ENCODE measurements around the gene DYRK1B.

DNA sequence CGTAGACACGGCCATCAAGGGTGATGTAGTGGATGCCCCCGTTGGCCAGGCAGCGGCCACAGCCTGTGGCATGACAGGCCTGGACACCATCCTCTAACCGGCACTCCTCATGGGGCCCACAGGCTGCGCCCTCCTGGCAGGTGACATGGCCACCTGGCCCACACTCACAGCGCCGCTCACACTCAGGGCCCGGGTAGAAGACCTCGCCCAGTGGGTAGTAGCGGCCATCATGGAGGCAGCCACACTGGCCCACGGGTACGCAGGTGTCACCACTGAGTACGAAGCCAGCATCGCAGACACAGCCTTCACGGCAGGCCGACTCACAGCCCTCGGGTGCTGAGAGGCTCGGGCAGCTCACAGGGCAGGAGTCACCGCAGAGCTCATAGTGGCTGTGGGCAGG is 39.4 kb upstream of the DYRK1B start:
- no peak for TF ChIP-seq TAF1 (IDR thresholded peaks at IDR 0.05; ENCODE audit: low read depth, low read length)
- no peak for TF ChIP-seq POLR2AphosphoS5 (IDR thresholded peaks at IDR 0.05; ENCODE audit: low read depth, low read length)
- no peak for TF ChIP-seq POLR2A (IDR thresholded peaks at IDR 0.05; ENCODE audit: low read depth, low read length)
- TF ChIP-seq POU2F2 (IDR thresholded peaks at IDR 0.05; ENCODE audit: low read depth, low read length): no peak
- no peak for TF ChIP-seq SPI1 (IDR thresholded peaks at IDR 0.05; ENCODE audit: low read depth, low read length)
- no peak for TF ChIP-seq PAX5 (IDR thresholded peaks at IDR 0.05; ENCODE audit: insufficient read depth, low read length, severe bottlenecking)
